ENCODE measurements around the gene CNOT8. TPM values are rescaled to one million over a fixed set of nuclear protein-coding genes. Genes with fewer than 3 reads are reported as not detected.

CNOT8 gene
- total RNA-seq, 4 donors from 2014 or later, result 47.8 to 92.9 (median 65.4) TPM

DNA sequence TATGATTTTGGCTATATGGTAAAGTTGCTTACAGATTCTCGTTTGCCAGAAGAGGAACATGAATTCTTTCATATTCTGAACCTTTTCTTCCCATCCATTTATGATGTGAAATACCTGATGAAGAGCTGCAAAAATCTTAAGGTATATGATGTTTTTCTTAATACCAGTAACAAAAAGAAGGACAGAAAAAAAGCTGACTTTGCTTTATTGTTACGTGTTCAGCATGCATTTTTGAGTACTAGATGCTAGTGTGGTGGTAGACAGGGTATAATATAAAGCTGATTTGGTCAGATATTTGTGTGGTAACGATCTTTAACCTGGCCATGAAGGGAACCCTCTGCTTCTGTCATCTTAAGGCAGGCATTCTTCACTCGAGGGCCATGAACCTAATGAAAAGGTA lies 13.3 kb downstream of the CNOT8 start:
- H3K4me3 ChIP-seq (ENCODE audit: low read depth, poor library complexity, severe bottlenecking), result no peak overlapping the region
- DNase-seq (ENCODE audit: low spot score in 2 of 2), result no peak
- WGBS, 2 donors, result 92 to 95% methylated on average over 4 of the region's 4 CpGs
- TF ChIP-seq, protein P1, sequence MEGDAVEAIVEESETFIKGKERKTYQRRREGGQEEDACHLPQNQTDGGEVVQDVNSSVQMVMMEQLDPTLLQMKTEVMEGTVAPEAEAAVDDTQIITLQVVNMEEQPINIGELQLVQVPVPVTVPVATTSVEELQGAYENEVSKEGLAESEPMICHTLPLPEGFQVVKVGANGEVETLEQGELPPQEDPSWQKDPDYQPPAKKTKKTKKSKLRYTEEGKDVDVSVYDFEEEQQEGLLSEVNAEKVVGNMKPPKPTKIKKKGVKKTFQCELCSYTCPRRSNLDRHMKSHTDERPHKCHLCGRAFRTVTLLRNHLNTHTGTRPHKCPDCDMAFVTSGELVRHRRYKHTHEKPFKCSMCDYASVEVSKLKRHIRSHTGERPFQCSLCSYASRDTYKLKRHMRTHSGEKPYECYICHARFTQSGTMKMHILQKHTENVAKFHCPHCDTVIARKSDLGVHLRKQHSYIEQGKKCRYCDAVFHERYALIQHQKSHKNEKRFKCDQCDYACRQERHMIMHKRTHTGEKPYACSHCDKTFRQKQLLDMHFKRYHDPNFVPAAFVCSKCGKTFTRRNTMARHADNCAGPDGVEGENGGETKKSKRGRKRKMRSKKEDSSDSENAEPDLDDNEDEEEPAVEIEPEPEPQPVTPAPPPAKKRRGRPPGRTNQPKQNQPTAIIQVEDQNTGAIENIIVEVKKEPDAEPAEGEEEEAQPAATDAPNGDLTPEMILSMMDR (IDR thresholded peaks at IDR 0.05), result no peak
- TF ChIP-seq POLR2A (IDR thresholded peaks at IDR 0.05), result no peak
- intact Hi-C loops (cut with DNase I; ENCODE audit: low total_unique reads), result no loop called here

DNA sequence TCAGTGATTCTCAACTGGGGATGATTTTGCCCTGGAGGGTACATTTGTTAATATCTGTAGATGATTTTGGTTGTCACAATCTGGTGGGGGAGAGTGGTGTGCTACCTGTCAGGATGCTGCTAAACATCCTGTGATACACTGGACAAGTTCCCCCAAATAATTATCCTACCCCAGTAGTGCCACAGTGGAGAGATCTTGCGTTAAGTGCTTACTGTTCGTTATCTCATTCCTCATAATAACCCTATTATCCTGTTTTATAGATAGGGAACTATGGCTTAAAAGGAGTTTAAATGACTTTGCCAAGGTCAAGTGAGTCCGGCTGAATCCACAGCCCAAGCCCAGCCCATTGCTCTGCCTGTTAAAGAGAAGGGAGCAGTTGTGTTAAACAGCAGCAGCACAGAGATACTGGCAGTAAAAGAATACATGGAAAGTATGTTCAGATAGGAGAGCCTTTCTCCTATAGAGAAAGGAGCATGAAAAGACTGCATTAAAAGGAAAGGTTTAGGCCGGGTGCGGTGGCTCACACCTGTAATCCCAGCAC lies 15.4 kb downstream of the CNOT8 start:
- no peak for TF ChIP-seq POLR2A (IDR thresholded peaks at IDR 0.05)
- TF ChIP-seq, protein P1 (IDR thresholded peaks at IDR 0.05), result no peak
- 89 to 94% methylated on average over 5 of the region's 5 CpGs for WGBS, 2 donors
- intact Hi-C loops (cut with DNase I; ENCODE audit: low total_unique reads), result no loop called here

DNA sequence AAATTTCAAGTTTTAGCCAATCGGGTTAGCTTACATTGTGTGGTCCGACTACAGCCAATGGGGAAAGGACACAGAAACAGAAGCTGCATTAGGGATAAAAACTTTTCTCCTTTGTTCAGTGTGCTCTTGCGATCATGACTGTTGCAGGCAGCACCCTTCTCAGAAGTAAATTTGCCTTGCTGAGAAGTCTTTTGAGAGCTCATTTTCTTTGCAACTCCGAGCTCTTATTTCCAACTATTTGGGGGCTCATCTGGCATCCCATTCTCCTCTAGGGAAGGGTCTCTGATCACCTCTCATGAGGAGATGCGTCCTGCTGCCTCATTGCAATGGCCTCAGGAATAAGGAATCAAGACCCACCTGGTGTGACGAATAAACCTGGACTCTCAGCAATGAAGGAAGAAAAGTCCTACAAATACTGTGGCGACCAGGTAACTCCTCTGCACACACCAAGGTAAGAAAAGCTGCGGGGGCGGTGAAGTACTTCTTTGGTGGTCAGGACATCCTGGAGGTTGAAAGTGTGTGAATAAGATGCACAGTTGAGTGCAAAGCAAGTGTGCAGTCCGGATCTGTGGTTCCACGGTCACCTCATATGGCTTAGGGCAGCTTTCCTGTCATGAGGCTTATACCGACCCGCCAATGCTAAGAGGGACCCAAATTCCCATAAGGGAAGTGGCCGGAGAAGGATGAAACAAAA lies 20.4 kb downstream of the CNOT8 start:
- TF ChIP-seq POLR2A (IDR thresholded peaks at IDR 0.05), result no peak
- TF ChIP-seq, protein P1 (IDR thresholded peaks at IDR 0.05), result no peak
- H3K4me3 ChIP-seq (ENCODE audit: low read depth, poor library complexity, severe bottlenecking), result no peak overlapping the region
- WGBS, 2 donors, result 94 to 96% methylated on average over 14 of the region's 14 CpGs
- peak in 1 of 2 donors; percentile 75 for DNase-seq (ENCODE audit: low spot score in 2 of 2)
- intact Hi-C loops (cut with DNase I; ENCODE audit: low total_unique reads), result no loop called here

More for the DNA sequence above, 15.4 kb downstream of the CNOT8 start:
- no peak for DNase-seq (ENCODE audit: low spot score in 2 of 2)
- no peak overlapping the region for H3K4me3 ChIP-seq (ENCODE audit: low read depth, poor library complexity, severe bottlenecking)

DNA sequence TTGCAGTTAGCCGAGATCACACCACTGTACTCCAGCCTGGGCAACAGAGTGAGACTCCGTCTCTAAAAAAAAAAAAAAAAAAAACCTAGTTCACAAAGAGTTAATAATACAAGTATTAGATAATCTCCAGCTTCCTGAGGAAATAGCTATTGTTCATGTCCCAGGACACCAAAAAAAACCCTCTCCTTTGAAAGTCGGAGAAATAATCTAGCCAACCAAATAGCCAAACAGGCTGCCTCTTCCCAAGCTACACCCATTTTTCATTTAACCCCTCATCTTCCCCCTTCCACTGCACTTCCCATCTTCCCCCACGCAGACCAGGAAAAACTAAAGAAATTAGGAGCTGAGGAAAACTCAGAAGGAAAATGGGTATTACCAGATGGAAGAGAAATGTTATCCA lies 23.6 kb downstream of the CNOT8 start:
- TF ChIP-seq, protein P1 (IDR thresholded peaks at IDR 0.05), result no peak
- TF ChIP-seq POLR2A (IDR thresholded peaks at IDR 0.05), result no peak
- WGBS, 2 donors, result 57 to 75% methylated on average over 4 of the region's 4 CpGs
- intact Hi-C loops (cut with DNase I; ENCODE audit: low total_unique reads), result no loop called here
- H3K4me3 ChIP-seq (ENCODE audit: low read depth, poor library complexity, severe bottlenecking), result no peak overlapping the region
- DNase-seq (ENCODE audit: low spot score in 2 of 2), result no peak

DNA sequence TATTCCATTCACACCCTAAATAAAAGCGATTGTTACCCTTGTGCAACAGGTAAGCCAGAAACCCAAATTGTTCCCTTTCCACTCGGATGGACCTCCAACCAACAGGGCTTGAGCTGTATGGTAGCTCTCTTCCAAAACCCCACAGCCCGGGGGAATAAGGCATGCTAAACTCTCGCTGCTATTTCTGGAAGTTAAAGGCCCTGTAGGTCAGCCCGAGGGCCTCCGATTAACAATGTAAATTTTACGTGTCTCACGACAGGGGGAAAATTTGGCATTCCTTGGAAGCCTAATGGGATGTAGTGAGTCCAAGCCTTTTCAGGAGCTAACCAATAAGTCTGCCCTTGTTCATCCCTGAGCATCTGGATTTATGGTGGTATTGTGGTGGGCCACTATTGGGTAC lies 26.0 kb downstream of the CNOT8 start:
- intact Hi-C loops (cut with DNase I; ENCODE audit: low total_unique reads), result no loop called here
- WGBS, 2 donors, result 87 to 88% methylated on average over 8 of the region's 8 CpGs
- peak in 1 of 2 donors; percentile 37 for DNase-seq (ENCODE audit: low spot score in 2 of 2)
- TF ChIP-seq, protein P1 (IDR thresholded peaks at IDR 0.05), result no peak
- no peak for TF ChIP-seq POLR2A (IDR thresholded peaks at IDR 0.05)
- no peak overlapping the region for H3K4me3 ChIP-seq (ENCODE audit: low read depth, poor library complexity, severe bottlenecking)

Measured in lower leg skin (tissue), 4 donors.